ENCODE measurements around the gene CST11. TPM values are rescaled to one million over a fixed set of nuclear protein-coding genes. Genes with fewer than 3 reads are reported as not detected.

CST11 gene
- polyA plus RNA-seq, 1 donor (not counting 4 experiments of a cell fraction or from before 2014, with no cell fraction given) = not detected

DNA sequence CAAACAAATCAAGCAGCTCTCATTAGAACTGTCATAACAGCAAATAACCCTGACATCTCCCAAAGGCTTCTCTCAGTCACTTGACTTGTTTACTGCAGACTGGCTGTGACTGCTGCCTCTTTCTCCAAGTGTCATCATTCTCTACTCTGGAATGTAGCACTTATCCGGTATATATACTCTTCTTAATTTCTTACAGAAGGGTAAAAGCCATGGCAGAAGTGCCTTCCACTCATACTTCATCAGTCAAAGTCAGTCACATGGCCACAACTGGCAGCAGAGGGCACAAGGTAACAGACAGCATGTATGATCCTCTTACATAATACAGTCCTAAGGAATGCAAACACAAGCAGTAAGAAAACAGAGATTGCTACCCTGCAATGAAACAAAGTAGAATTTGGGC is 40.6 kb downstream of the CST11 start:
- no peak overlapping the region for H2AFZ ChIP-seq (ENCODE audit: control insufficient read depth, low read length)
- H3K9ac ChIP-seq (ENCODE audit: control insufficient read depth, extremely low read depth, insufficient read depth, low read length) = no peak overlapping the region
- no peaks in the 10 kb centered on the region for H3K9me3 ChIP-seq (ENCODE audit: control insufficient read depth, low read depth, low read length)
- peaks cover 0 to 2% of the 10 kb centered on the region in 2 experiments for H3K36me3 ChIP-seq (ENCODE audit: control insufficient read depth in 2 of 2, extremely low read depth in 1 of 2, insufficient read depth in 2 of 2, low read length in 2 of 2)
- TF ChIP-seq, protein P1, sequence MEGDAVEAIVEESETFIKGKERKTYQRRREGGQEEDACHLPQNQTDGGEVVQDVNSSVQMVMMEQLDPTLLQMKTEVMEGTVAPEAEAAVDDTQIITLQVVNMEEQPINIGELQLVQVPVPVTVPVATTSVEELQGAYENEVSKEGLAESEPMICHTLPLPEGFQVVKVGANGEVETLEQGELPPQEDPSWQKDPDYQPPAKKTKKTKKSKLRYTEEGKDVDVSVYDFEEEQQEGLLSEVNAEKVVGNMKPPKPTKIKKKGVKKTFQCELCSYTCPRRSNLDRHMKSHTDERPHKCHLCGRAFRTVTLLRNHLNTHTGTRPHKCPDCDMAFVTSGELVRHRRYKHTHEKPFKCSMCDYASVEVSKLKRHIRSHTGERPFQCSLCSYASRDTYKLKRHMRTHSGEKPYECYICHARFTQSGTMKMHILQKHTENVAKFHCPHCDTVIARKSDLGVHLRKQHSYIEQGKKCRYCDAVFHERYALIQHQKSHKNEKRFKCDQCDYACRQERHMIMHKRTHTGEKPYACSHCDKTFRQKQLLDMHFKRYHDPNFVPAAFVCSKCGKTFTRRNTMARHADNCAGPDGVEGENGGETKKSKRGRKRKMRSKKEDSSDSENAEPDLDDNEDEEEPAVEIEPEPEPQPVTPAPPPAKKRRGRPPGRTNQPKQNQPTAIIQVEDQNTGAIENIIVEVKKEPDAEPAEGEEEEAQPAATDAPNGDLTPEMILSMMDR (optimal IDR thresholded peaks at IDR 0.05 in 1 of 3, IDR thresholded peaks at IDR 0.05 in 1 of 3, conservative IDR thresholded peaks at IDR 0.05 in 1 of 3; ENCODE audit: extremely low read depth in 1 of 3, insufficient read depth in 2 of 3, low read length in 3 of 3) = peak in 1 of 3 experiments; percentile 12
- TF ChIP-seq EZH2 (IDR thresholded peaks at IDR 0.05; ENCODE audit: low read length) = no peak
- DNase-seq (ENCODE audit: low read depth, low spot score) (no peak), FAIRE-seq (no peak)
- no peaks in the 10 kb centered on the region for H3K9me1 ChIP-seq (ENCODE audit: control insufficient read depth, extremely low read depth, insufficient read depth, low read length)
- peaks cover 95% of the 10 kb centered on the region for H3K79me2 ChIP-seq (ENCODE audit: control insufficient read depth, insufficient read depth, low read length)
- H3K4me3 ChIP-seq (ENCODE audit: control insufficient read depth in 2 of 3, extremely low read depth in 1 of 3, insufficient read depth in 2 of 3, low read depth in 1 of 3, low read length in 3 of 3) = no peak overlapping the region
- dilution Hi-C loops (cut with MboI; ENCODE audit: extremely low pct_ligation_motif_present, low sequenced_read_pairs) = loop anchor here (25.0 kb wide), 1 partner anchor 200 kb away; the partner anchor contains the start of gene CST9
- no peak overlapping the region for H3K4me2 ChIP-seq (ENCODE audit: control insufficient read depth, extremely low read depth, insufficient read depth, low read depth, low read length)
- no peaks in the 10 kb centered on the region for H3K27me3 ChIP-seq (ENCODE audit: control insufficient read depth, extremely low read depth, insufficient read depth, low read length)
- no peak overlapping the region for H3K27ac ChIP-seq (ENCODE audit: control insufficient read depth, insufficient read depth, low read length)
- peaks cover 7% of the 10 kb centered on the region for H3K4me1 ChIP-seq (ENCODE audit: control insufficient read depth, extremely low read depth, insufficient read depth, low read length)
- H4K20me1 ChIP-seq (ENCODE audit: control insufficient read depth, extremely low read depth, insufficient read depth, low read length) = peaks cover 3% of the 10 kb centered on the region

DNA sequence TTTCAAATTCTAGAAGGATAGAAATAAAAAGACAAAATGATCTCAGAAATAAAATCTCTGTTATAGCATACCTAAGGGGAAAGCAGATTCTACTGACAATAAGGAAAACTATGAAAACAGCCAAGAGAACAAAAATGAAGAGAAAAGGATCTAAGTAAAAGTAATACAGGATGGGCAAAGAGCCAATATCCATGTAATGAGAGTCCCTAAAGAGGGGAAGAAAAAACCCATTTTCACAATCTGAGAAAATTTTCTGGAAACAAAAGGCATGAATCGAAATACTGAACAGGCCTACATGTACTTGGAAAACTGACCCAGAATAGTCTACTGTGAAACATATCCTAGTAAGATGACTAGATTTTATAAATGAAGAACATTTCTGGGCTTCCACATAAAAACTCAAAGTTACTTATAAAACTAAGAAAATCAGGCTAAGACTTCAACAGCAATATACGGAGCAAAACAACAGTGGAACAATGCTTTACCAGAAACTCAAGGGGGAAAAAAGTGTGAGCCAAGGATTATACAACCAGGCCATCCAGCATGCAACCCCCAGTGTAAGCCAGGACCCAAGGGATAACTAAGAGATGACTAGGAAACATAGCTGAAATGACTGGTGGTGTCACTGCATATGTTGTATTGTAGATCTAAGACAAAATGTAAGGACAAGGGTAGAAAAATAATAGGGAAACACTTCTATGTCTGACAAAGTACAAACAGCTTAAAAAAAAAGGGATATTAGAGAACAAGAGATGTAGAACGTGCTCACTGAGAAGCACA is 41.6 kb downstream of the CST11 start:
- no peak overlapping the region for H3K9ac ChIP-seq (ENCODE audit: control insufficient read depth, extremely low read depth, insufficient read depth, low read length)
- FAIRE-seq = no peak
- dilution Hi-C loops (cut with MboI; ENCODE audit: extremely low pct_ligation_motif_present, low sequenced_read_pairs) = loop anchor here (25.0 kb wide), 1 partner anchor 201 kb away; the partner anchor contains the start of gene CST9
- H3K4me1 ChIP-seq (ENCODE audit: control insufficient read depth, extremely low read depth, insufficient read depth, low read length) = peaks cover 5% of the 10 kb centered on the region
- no peaks in the 10 kb centered on the region for H3K27me3 ChIP-seq (ENCODE audit: control insufficient read depth, extremely low read depth, insufficient read depth, low read length)
- TF ChIP-seq, protein P1 (optimal IDR thresholded peaks at IDR 0.05 in 1 of 3, IDR thresholded peaks at IDR 0.05 in 1 of 3, conservative IDR thresholded peaks at IDR 0.05 in 1 of 3; ENCODE audit: extremely low read depth in 1 of 3, insufficient read depth in 2 of 3, low read length in 3 of 3) = no peak
- TF ChIP-seq EZH2 (IDR thresholded peaks at IDR 0.05; ENCODE audit: low read length) = no peak
- H2AFZ ChIP-seq (ENCODE audit: control insufficient read depth, low read length) = no peak overlapping the region
- H3K9me1 ChIP-seq (ENCODE audit: control insufficient read depth, extremely low read depth, insufficient read depth, low read length) = no peaks in the 10 kb centered on the region
- H3K79me2 ChIP-seq (ENCODE audit: control insufficient read depth, insufficient read depth, low read length) = peaks cover 95% of the 10 kb centered on the region
- H3K27ac ChIP-seq (ENCODE audit: control insufficient read depth, insufficient read depth, low read length) = no peak overlapping the region
- H3K36me3 ChIP-seq (ENCODE audit: control insufficient read depth in 2 of 2, extremely low read depth in 1 of 2, insufficient read depth in 2 of 2, low read length in 2 of 2) = peaks cover 0 to 2% of the 10 kb centered on the region in 2 experiments
- no peaks in the 10 kb centered on the region for H3K9me3 ChIP-seq (ENCODE audit: control insufficient read depth, low read depth, low read length)
- H3K4me2 ChIP-seq (ENCODE audit: control insufficient read depth, extremely low read depth, insufficient read depth, low read depth, low read length) = no peak overlapping the region
- DNase-seq (ENCODE audit: low read depth, low spot score) = no peak
- peaks cover 3% of the 10 kb centered on the region for H4K20me1 ChIP-seq (ENCODE audit: control insufficient read depth, extremely low read depth, insufficient read depth, low read length)
- H3K4me3 ChIP-seq (ENCODE audit: control insufficient read depth in 2 of 3, extremely low read depth in 1 of 3, insufficient read depth in 2 of 3, low read depth in 1 of 3, low read length in 3 of 3) = no peak overlapping the region
